Loucy (cell line): ENCODE results near the gene CABP2.
A peak's percentile ranks its signal among the peaks of the same experiment; 100 is the strongest.
"Not testable (repeated sequence)": the region's sequence is repeated elsewhere in the genome, so short reads cannot be mapped to it uniquely, and the experiment has no call there.

Experiments
- H2AFZ ChIP-seq: fragments of 200-600 bp; sonication (generic); 2 replicates; pipeline ENCODE4 v1.6.0; 2016; ENCODE audit warnings: antibody characterized with exemption, mild to moderate bottlenecking, low read length, moderate library complexity
- H3F3A ChIP-seq: fragments of 200-600 bp; 2 replicates; pipeline ENCODE4 v1.6.0; 2016; ENCODE audit warnings: antibody characterized with exemption, low read depth, mild to moderate bottlenecking
- H3K27me3 ChIP-seq: fragments of 200-600 bp; sonication (generic); 2 replicates; pipeline ENCODE4 v1.6.1; 2014; ENCODE audit warnings: low read length, mild to moderate bottlenecking; ENCODE audit not compliant: insufficient read depth, poor library complexity, severe bottlenecking
- H3K36me3 ChIP-seq: fragments of 200-600 bp; sonication (generic); 2 replicates; pipeline ENCODE4 v1.6.1; 2016; ENCODE audit warnings: low read length; ENCODE audit not compliant: insufficient read depth
- H3K4me1 ChIP-seq: fragments of 200-600 bp; sonication (generic); 2 replicates; pipeline ENCODE4 v1.5.1; 2014; ENCODE audit warnings: low read length, mild to moderate bottlenecking; ENCODE audit not compliant: insufficient read depth, poor library complexity, severe bottlenecking
- H3K4me2 ChIP-seq: fragments of 200-600 bp; sonication (generic); 2 replicates; pipeline ENCODE4 v1.6.0; 2014; ENCODE audit warnings: antibody characterized with exemption, low read length, low read depth, mild to moderate bottlenecking; ENCODE audit not compliant: poor library complexity, severe bottlenecking
- H3K4me3 ChIP-seq: fragments of 200-600 bp; sonication (generic); 2 replicates; pipeline ENCODE4 v1.5.1; 2014; ENCODE audit warnings: low read length, mild to moderate bottlenecking, mixed read lengths; ENCODE audit not compliant: poor library complexity, severe bottlenecking
- H3K79me2 ChIP-seq: fragments of 200-600 bp; sonication (generic); 2 replicates; pipeline ENCODE4 v1.6.1; 2014; ENCODE audit warnings: low read length; ENCODE audit not compliant: insufficient read depth
- H3K9ac ChIP-seq: fragments of 200-600 bp; sonication (generic); 2 replicates; pipeline ENCODE4 v1.6.0; 2014; ENCODE audit warnings: mild to moderate bottlenecking, low read depth, low read length, moderate library complexity; ENCODE audit not compliant: poor library complexity, severe bottlenecking
- H3K9me2 ChIP-seq: fragments of 200-600 bp; sonication (generic); replicated peaks from 2 replicates; pipeline ENCODE4 v1.6.1; 2016; ENCODE audit warnings: low read depth, low read length, mixed read lengths
- H3K9me3 ChIP-seq: fragments of 200-600 bp; sonication (generic); 2 replicates; pipeline ENCODE4 v1.6.1; 2014; ENCODE audit warnings: mild to moderate bottlenecking, antibody characterized with exemption, low read length, low read depth; ENCODE audit not compliant: insufficient read depth
- H4K20me1 ChIP-seq: fragments of 200-600 bp; sonication (generic); 2 replicates; pipeline ENCODE4 v1.6.0; 2014; ENCODE audit warnings: antibody characterized with exemption, low read length, mild to moderate bottlenecking; ENCODE audit not compliant: insufficient read depth, poor library complexity, severe bottlenecking
- EZH2phosphoT487 ChIP-seq: fragments of 200-600 bp; IDR thresholded peaks from 2 replicates; pipeline ENCODE4 v1.6.1; 2018; ENCODE audit warnings: antibody characterized with exemption, mild to moderate bottlenecking, moderate library complexity, borderline replicate concordance
- TF ChIP-seq, protein P1 (sequence below): fragments of 200-600 bp; sonication (generic); conservative IDR thresholded peaks from 2 replicates; pipeline ENCODE4 v1.5.1; 2014; ENCODE audit warnings: mild to moderate bottlenecking, antibody characterized with exemption, low read length

The CABP2 gene

DNA sequence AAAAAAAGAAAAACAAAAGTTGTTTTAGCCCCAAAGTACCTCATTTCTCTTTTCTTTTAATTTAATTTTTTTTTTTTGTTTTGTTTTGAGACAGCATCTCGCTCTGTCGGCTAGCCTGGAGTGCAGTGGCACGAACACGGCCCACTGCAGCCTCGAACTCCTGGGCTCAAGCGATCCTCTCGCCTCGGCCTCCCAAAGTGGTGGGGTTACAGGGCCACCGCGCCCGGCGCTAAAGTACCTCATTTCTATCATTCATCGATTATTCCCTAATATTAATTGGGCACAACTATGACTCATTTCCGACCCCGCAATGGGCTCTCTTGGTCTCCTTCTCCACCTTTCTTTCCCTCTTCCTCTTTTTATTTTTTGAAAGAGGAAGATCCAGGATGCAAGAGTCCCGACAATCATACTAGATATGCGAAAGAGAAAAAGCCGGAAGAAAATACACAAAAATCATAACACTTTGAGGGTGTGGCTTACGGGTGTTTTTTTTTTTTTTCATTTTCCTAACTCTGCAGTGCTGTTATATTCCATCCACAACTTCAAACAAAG, 40.9 kb downstream of the CABP2 start:
- Histone ChIP-seq H3K9me3 (no peaks in the 10 kb centered on the region), H3F3A (no peaks in the 10 kb centered on the region), H3K36me3 (no peaks in the 10 kb centered on the region; the same call in 1 of the 2 replicates), H3K27me3 (no peaks in the 10 kb centered on the region), H3K4me2 (peak overlapping the region; percentile 96), H3K9me2 (no peaks in the 10 kb centered on the region), H3K4me1 (peaks cover 30% of the 10 kb centered on the region), H3K79me2 (peaks cover 36% of the 10 kb centered on the region), H3K4me3 (peak overlapping the region; percentile 82), H3K9ac (peak overlapping the region; percentile 94), H4K20me1 (peaks cover 9% of the 10 kb centered on the region), H2AFZ (peak overlapping the region; percentile 88)
- TF ChIP-seq, protein P1, sequence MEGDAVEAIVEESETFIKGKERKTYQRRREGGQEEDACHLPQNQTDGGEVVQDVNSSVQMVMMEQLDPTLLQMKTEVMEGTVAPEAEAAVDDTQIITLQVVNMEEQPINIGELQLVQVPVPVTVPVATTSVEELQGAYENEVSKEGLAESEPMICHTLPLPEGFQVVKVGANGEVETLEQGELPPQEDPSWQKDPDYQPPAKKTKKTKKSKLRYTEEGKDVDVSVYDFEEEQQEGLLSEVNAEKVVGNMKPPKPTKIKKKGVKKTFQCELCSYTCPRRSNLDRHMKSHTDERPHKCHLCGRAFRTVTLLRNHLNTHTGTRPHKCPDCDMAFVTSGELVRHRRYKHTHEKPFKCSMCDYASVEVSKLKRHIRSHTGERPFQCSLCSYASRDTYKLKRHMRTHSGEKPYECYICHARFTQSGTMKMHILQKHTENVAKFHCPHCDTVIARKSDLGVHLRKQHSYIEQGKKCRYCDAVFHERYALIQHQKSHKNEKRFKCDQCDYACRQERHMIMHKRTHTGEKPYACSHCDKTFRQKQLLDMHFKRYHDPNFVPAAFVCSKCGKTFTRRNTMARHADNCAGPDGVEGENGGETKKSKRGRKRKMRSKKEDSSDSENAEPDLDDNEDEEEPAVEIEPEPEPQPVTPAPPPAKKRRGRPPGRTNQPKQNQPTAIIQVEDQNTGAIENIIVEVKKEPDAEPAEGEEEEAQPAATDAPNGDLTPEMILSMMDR: no peak
- no peak for TF ChIP-seq EZH2phosphoT487

DNA sequence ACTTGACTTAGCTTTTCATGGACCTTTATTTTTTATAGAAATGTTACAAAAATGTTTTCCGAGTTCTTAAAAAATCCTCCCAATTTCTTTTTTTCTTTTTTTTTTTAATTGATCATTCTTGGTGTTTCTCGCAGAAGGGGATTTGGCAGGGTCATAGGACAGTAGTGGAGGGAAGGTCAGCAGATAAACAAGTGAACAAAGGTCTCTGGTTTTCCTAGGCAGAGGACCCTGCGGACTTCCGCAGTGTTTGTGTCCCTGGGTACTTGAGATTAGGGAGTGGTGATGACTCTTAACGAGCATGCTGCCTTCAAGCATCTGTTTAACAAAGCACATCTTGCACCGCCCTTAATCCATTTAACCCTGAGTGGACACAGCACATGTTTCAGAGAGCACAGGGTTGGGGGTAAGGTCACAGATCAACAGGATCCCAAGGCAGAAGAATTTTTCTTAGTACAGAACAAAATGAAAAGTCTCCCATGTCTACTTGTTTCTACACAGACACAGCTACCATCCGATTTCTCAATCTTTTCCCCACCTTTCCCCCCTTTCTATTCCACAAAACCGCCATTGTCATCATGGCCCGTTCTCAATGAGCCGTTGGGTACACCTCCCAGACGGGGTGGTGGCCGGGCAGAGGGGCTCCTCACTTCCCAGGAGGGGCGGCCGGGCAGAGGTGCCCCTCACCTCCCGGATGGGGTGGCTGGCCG, 45.7 kb downstream of the CABP2 start:
- not testable (repeated sequence) for H3K36me3 ChIP-seq, H3K4me1 ChIP-seq, H3F3A ChIP-seq, H3K4me3 ChIP-seq, H2AFZ ChIP-seq, H3K9me2 ChIP-seq, H3K9me3 ChIP-seq, H3K9ac ChIP-seq, H3K4me2 ChIP-seq, H3K79me2 ChIP-seq, H3K27me3 ChIP-seq, H4K20me1 ChIP-seq

DNA sequence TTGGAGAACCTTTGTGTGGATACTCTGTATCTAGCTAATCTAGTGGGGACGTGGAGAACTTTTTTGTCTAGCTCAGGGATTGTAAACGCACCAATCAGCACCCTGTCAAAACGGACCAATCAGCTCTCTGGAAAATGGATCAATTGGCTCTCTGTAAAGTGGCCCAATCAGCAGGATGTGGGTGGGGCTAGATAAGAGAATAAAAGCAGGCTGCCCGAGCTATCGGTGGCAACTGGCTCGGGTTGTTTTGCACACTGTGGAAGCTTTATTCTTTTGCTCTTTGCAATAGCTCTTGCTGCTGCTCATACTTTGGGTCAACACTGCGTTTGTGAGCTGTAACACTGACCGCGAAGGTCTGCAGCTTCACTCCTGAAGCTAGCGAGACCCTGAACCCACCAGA, 46.6 kb downstream of the CABP2 start:
- H3F3A ChIP-seq, H3K27me3 ChIP-seq, H3K4me1 ChIP-seq, H3K4me3 ChIP-seq, H3K9ac ChIP-seq, H3K36me3 ChIP-seq, H3K9me2 ChIP-seq, H4K20me1 ChIP-seq, H3K9me3 ChIP-seq, H3K79me2 ChIP-seq, H3K4me2 ChIP-seq, H2AFZ ChIP-seq: not testable (repeated sequence)

GRCh38 chr11:67472882-67473281, 50.4 kb downstream of the CABP2 start:
- peaks cover 11% of the 10 kb centered on the region; the same call in 1 of the 2 replicates for H3K79me2 ChIP-seq
- no peak overlapping the region for H3K4me3 ChIP-seq
- H3F3A ChIP-seq: no peaks in the 10 kb centered on the region
- H3K4me2 ChIP-seq: no peak overlapping the region
- no peak overlapping the region for H2AFZ ChIP-seq
- no peaks in the 10 kb centered on the region for H3K27me3 ChIP-seq
- no peaks in the 10 kb centered on the region for H3K36me3 ChIP-seq
- no peaks in the 10 kb centered on the region for H4K20me1 ChIP-seq
- TF ChIP-seq EZH2phosphoT487: no peak
- TF ChIP-seq, protein P1: no peak
- no peaks in the 10 kb centered on the region for H3K9me3 ChIP-seq
- H3K9me2 ChIP-seq: no peaks in the 10 kb centered on the region
- H3K9ac ChIP-seq: no peak overlapping the region
- peaks cover 15% of the 10 kb centered on the region for H3K4me1 ChIP-seq
